Adrenal gland (tissue), 5 donors: ENCODE data around the gene DOLPP1.

Source experiments
- POLR2A ChIP-seq, 2 donors: fragments of 450-650 bp; IDR thresholded peaks; one replicate each; pipeline ENCODE4 v1.6.1; 2017; ENCODE audit warnings: antibody characterized with exemption in 2 of 2, mild to moderate bottlenecking in 2 of 2, moderate library complexity in 1 of 2
- TF ChIP-seq, protein P1 (sequence below), 6 experiments: fragments of 450-650 bp in 4 of 6; fragments of 200-600 bp in 2 of 6; sonication (generic) in 1 of 6; IDR thresholded peaks; 1 replicate in 5 of 6; 2 replicates in 1 of 6; pipeline versions ENCODE4 v1.5.1 to v1.8.0; 2016 to 2021; ENCODE audit warnings: antibody characterized with exemption in 6 of 6, mild to moderate bottlenecking in 2 of 6, moderate library complexity in 1 of 6
- donor health status: DM: no; HTN: no; CAD: no.

DNA sequence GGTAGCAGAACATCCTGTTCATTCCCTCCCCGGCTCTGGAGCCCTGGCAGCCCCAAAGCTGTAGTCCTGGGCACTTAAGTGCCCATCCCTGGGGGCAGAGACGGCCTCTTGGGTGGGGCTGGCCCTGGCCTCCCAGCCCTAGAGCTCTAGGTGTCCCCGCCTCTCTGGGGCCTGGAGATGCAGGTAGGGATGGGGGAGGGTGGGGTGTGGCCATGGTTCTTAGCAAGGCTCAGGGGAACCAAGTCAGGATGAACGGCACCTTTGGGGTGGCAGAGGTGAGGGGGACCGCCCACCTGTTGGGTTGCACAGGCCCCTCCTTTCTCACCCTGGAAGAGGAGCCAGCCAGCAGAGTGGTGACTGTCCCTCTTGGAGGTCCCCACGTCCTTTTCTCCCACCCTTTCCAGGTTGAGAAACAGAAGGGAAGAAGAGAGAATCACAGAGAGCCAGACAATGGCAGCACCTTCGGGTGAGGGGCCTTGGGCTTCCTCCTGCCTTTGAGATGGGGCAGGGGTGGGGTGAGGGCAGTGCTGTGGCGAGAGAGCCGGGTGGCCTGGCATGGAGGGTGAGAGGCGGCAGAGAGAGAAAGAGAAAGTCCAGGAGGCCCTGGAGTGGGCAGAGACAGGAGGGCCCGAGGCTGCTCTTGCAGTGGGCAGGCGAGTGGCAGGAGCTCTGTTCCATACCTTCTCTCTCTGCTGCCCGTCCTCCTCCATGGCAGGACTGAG, 27.3 kb downstream of the DOLPP1 start:
- no peak for TF ChIP-seq POLR2A (IDR thresholded peaks at IDR 0.05)
- TF ChIP-seq, protein P1, sequence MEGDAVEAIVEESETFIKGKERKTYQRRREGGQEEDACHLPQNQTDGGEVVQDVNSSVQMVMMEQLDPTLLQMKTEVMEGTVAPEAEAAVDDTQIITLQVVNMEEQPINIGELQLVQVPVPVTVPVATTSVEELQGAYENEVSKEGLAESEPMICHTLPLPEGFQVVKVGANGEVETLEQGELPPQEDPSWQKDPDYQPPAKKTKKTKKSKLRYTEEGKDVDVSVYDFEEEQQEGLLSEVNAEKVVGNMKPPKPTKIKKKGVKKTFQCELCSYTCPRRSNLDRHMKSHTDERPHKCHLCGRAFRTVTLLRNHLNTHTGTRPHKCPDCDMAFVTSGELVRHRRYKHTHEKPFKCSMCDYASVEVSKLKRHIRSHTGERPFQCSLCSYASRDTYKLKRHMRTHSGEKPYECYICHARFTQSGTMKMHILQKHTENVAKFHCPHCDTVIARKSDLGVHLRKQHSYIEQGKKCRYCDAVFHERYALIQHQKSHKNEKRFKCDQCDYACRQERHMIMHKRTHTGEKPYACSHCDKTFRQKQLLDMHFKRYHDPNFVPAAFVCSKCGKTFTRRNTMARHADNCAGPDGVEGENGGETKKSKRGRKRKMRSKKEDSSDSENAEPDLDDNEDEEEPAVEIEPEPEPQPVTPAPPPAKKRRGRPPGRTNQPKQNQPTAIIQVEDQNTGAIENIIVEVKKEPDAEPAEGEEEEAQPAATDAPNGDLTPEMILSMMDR (IDR thresholded peaks at IDR 0.05) = no peak
